HEK293T (cell line): ENCODE measurements around the gene RNU6-7.

Experiments used
- BHLHE40 ChIP-seq: fragments of 450-650 bp; IDR thresholded peaks from 2 replicates; pipeline ENCODE4 v1.6.1; 2016; ENCODE audit warnings: mild to moderate bottlenecking, moderate library complexity, borderline replicate concordance
- FOXA1 ChIP-seq: fragments of 450-650 bp; IDR thresholded peaks from 2 replicates; pipeline ENCODE4 v1.6.1; 2016; ENCODE audit warnings: mild to moderate bottlenecking
- FOXK2 ChIP-seq: fragments of 450-650 bp; IDR thresholded peaks from 2 replicates; pipeline ENCODE4 v1.6.1; 2016; ENCODE audit warnings: mild to moderate bottlenecking
- HDGF ChIP-seq: fragments of 450-650 bp; IDR thresholded peaks from 2 replicates; pipeline ENCODE4 v1.6.1; 2017; ENCODE audit warnings: antibody characterized with exemption, borderline replicate concordance
- NFRKB ChIP-seq: fragments of 450-650 bp; IDR thresholded peaks from 2 replicates; pipeline ENCODE4 v1.6.1; 2016; ENCODE audit warnings: mild to moderate bottlenecking, moderate library complexity
- PKNOX1 ChIP-seq: fragments of 450-650 bp; IDR thresholded peaks from 2 replicates; pipeline ENCODE4 v1.6.1; 2016
- SP1 ChIP-seq: fragments of 450-650 bp; IDR thresholded peaks from 2 replicates; pipeline ENCODE4 v1.6.1; 2017

GRCh38 chr14:32206552-32206951 is 4.7 kb downstream of the RNU6-7 start:
- TF ChIP-seq SP1 (no peak), PKNOX1 (no peak), FOXA1 (no peak), FOXK2 (no peak), NFRKB (no peak), BHLHE40 (no peak), HDGF (no peak)
